GM12865 (cell line): ENCODE results near the gene STARD13.

Source experiments
- DNase-seq: peaks from one replicate; pipeline ENCODE4 v3.0.0; 2010; ENCODE audit warnings: low read depth
- H3K4me3 ChIP-seq: 2 replicates; pipeline ENCODE4 v1.5.1; 2011; ENCODE audit warnings: mild to moderate bottlenecking, low read depth, low read length, control low read depth
- TF ChIP-seq, protein P1 (sequence below): IDR thresholded peaks from 2 replicates; pipeline ENCODE4 v1.5.1; 2011; ENCODE audit warnings: low read length, control low read depth, low read depth, inconsistent platforms; ENCODE audit not compliant: insufficient read depth; ENCODE audit errors: missing control alignments

The STARD13 gene

DNA sequence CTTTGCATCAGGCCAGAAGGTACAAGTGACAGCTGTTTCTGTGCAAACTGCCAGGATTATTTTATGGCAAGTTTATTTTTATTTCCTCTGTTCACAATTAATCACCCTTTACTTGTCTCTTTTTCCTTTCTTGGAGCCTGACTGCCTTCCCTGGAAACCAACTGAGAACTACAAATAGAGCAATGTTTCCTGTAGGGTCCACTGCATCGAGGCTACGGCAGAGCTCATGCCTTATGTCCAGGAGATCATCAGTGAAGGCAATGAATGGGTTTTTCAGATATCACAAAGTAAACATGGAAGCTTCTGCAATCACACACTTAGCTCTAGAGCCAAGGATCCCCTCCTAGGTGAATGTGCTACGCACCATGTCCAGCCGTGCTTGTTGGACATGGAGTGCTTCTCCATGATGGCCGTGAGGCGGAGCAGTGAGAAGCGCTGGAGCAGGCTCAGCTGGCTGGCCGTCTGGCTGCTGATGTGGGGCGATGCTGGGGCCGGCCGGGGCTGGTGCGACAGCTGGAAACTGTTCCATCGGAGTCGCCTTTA is 158.5 kb downstream of the STARD13 start:
- DNase-seq = no peak
- TF ChIP-seq, protein P1, sequence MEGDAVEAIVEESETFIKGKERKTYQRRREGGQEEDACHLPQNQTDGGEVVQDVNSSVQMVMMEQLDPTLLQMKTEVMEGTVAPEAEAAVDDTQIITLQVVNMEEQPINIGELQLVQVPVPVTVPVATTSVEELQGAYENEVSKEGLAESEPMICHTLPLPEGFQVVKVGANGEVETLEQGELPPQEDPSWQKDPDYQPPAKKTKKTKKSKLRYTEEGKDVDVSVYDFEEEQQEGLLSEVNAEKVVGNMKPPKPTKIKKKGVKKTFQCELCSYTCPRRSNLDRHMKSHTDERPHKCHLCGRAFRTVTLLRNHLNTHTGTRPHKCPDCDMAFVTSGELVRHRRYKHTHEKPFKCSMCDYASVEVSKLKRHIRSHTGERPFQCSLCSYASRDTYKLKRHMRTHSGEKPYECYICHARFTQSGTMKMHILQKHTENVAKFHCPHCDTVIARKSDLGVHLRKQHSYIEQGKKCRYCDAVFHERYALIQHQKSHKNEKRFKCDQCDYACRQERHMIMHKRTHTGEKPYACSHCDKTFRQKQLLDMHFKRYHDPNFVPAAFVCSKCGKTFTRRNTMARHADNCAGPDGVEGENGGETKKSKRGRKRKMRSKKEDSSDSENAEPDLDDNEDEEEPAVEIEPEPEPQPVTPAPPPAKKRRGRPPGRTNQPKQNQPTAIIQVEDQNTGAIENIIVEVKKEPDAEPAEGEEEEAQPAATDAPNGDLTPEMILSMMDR = no peak

DNA sequence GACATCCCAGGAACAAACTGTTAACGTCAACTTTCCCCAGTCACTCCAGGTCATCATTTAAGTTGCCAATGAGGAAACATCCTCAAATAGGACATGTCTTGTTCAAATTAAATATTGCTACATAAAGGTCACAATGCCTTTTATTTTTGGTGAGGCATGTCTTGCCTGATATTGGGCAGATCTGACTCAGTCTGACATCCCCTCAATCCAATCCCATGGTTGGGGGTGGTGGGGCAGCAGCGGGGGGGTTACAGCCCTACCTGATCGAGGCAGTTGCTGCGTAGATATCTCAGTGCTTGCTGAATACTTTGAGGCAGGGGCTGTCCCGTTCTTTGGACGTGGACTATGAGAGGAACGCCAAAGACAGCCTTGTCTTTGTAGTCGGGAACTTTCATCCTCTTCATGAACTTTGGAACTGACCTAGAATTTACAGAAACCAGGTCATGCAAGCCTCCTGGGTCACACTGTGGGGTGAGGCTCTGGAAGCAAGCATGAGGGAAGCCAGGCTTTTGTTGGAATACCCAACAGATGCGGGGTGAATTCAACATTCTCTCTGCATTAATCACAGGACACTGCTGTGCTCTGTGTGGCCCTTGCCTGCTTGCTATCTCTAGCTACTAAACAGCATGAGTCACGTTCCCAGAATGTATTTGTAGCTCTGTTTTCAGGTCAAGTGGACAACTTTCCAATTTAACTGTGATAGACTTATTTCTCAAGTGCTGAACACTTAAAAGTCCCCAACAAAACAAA is 159.6 kb downstream of the STARD13 start:
- TF ChIP-seq, protein P1 = no peak
- no peak overlapping the region for H3K4me3 ChIP-seq
- DNase-seq = no peak

More for the DNA sequence above, 158.5 kb downstream of the STARD13 start:
- H3K4me3 ChIP-seq = no peak overlapping the region

DNA sequence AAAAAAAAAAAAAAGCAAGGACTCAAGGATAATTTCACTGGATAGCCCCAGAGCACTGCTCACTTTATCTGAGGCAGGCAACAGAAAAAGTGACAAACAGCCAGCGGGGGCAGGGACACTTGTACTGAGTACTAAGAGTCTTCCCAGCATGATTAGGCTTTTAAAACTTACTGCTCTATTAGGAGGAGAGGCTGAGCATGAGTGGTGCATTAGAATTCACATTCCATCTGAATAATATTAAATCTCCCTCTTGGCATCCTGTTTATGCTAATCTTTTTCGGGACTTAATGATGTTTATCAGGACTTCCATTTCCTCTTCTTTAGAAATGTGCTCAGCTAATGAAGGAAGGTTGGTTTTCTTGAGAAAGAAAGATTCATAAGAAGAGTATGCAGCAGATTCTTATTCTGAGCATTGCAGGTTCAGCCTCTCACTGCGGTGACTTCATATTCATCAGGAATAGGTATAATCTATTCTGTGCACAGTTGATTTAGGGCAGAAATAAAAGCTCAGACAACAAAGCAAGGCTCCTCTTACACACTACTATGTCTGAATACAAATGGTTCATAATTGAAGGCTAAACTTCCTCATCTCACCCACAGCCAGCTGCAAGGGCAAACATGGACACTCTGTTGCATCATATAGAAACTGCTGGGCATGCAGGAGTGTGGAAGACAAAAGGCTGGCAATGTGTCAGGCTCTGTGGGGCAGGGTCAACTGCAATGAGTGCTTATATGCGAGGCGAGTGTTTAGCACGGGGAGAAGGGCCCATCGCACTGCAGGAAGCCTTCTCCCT is 162.3 kb downstream of the STARD13 start:
- DNase-seq = no peak
- TF ChIP-seq, protein P1 = no peak
- H3K4me3 ChIP-seq = no peak overlapping the region

DNA sequence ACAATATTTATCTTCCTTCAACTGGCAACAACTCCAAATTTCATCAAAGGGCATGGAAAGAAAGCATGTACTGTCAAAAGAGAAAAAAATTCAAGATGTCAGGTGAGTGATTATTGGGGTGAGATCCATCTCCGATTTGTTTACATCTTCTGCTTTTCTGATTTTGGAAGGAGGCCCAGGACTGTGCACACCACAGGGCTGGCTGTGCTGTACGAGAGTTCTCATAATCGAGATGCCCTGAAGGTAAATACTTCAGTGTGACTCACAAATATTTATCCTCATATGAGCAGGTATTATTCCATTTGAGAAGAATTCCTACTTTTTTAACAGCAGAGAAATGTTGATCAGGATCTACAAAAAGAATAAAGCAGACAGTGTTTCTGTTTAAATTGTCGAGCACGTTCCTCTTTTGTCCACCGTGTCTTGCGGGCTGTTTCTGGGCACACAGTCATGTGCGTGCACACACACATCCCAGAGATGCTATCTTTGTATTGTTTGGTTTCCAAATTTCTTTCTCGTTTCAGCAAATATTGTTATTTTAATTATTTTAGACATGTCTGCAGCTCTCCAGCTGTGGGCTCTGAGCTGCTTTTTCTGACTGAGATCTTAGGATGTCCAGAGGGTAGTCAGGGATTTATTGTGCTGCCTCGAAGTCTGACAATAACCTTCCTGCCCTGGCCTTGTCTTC is 165.6 kb downstream of the STARD13 start:
- TF ChIP-seq, protein P1 = no peak
- no peak for DNase-seq
- H3K4me3 ChIP-seq = no peak overlapping the region

DNA sequence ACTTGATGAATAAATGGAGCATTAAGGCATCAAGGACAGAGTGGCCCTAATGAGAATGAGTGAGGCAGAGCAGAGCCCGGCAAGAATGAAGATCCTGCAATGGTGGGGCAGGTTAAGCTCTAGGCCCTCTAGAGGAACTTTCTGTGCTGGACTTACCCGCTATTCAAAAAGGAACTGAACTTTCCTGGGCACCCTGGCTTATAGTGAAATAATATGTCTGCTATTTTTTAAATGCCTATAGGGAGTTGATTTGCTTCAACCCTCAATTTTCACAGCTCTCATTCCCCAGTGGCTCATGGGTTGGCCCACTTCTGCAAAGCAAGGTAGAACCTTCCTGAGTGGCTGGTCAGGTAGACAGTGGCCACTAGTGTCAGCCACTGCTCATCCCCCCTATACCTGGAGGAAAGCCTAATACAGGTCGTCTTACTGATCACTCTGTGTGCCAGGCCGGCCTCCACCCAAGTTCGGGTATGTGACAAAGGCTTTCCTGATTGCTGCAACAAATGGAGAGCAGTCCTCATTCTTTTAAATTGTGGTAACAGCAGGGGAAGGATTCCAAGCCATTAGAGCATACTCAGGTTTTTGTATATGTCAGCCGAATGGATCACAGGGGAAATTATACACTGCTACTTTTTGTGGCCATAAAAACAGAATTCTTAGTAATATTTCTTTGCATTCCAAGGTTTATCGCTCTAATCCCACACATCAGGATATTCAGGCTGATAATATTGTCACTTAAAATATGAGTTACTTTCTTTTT is 166.4 kb downstream of the STARD13 start:
- no peak for DNase-seq
- TF ChIP-seq, protein P1 = no peak
- no peak overlapping the region for H3K4me3 ChIP-seq
